Loucy (cell line): ENCODE results near the gene ABLIM1.

ENCODE experiments used
- H2AFZ ChIP-seq: fragments of 200-600 bp; sonication (generic); 2 replicates; pipeline ENCODE4 v1.6.0; 2016; ENCODE audit warnings: antibody characterized with exemption, mild to moderate bottlenecking, low read length, moderate library complexity
- H3F3A ChIP-seq: fragments of 200-600 bp; 2 replicates; pipeline ENCODE4 v1.6.0; 2016; ENCODE audit warnings: antibody characterized with exemption, low read depth, mild to moderate bottlenecking
- H3K27me3 ChIP-seq: fragments of 200-600 bp; sonication (generic); 2 replicates; pipeline ENCODE4 v1.6.1; 2014; ENCODE audit warnings: low read length, mild to moderate bottlenecking; ENCODE audit not compliant: insufficient read depth, poor library complexity, severe bottlenecking
- H3K36me3 ChIP-seq: fragments of 200-600 bp; sonication (generic); 2 replicates; pipeline ENCODE4 v1.6.1; 2016; ENCODE audit warnings: low read length; ENCODE audit not compliant: insufficient read depth
- H3K4me1 ChIP-seq: fragments of 200-600 bp; sonication (generic); 2 replicates; pipeline ENCODE4 v1.5.1; 2014; ENCODE audit warnings: low read length, mild to moderate bottlenecking; ENCODE audit not compliant: insufficient read depth, poor library complexity, severe bottlenecking
- H3K4me2 ChIP-seq: fragments of 200-600 bp; sonication (generic); 2 replicates; pipeline ENCODE4 v1.6.0; 2014; ENCODE audit warnings: antibody characterized with exemption, low read length, low read depth, mild to moderate bottlenecking; ENCODE audit not compliant: poor library complexity, severe bottlenecking
- H3K4me3 ChIP-seq: fragments of 200-600 bp; sonication (generic); 2 replicates; pipeline ENCODE4 v1.5.1; 2014; ENCODE audit warnings: low read length, mild to moderate bottlenecking, mixed read lengths; ENCODE audit not compliant: poor library complexity, severe bottlenecking
- H3K79me2 ChIP-seq: fragments of 200-600 bp; sonication (generic); 2 replicates; pipeline ENCODE4 v1.6.1; 2014; ENCODE audit warnings: low read length; ENCODE audit not compliant: insufficient read depth
- H3K9ac ChIP-seq: fragments of 200-600 bp; sonication (generic); 2 replicates; pipeline ENCODE4 v1.6.0; 2014; ENCODE audit warnings: mild to moderate bottlenecking, low read depth, low read length, moderate library complexity; ENCODE audit not compliant: poor library complexity, severe bottlenecking
- H3K9me2 ChIP-seq: fragments of 200-600 bp; sonication (generic); replicated peaks from 2 replicates; pipeline ENCODE4 v1.6.1; 2016; ENCODE audit warnings: low read depth, low read length, mixed read lengths
- H3K9me3 ChIP-seq: fragments of 200-600 bp; sonication (generic); 2 replicates; pipeline ENCODE4 v1.6.1; 2014; ENCODE audit warnings: mild to moderate bottlenecking, antibody characterized with exemption, low read length, low read depth; ENCODE audit not compliant: insufficient read depth
- H4K20me1 ChIP-seq: fragments of 200-600 bp; sonication (generic); 2 replicates; pipeline ENCODE4 v1.6.0; 2014; ENCODE audit warnings: antibody characterized with exemption, low read length, mild to moderate bottlenecking; ENCODE audit not compliant: insufficient read depth, poor library complexity, severe bottlenecking
- EZH2phosphoT487 ChIP-seq: fragments of 200-600 bp; IDR thresholded peaks from 2 replicates; pipeline ENCODE4 v1.6.1; 2018; ENCODE audit warnings: antibody characterized with exemption, mild to moderate bottlenecking, moderate library complexity, borderline replicate concordance
- TF ChIP-seq, protein P1 (sequence below): fragments of 200-600 bp; sonication (generic); conservative IDR thresholded peaks from 2 replicates; pipeline ENCODE4 v1.5.1; 2014; ENCODE audit warnings: mild to moderate bottlenecking, antibody characterized with exemption, low read length

Gene ABLIM1

DNA sequence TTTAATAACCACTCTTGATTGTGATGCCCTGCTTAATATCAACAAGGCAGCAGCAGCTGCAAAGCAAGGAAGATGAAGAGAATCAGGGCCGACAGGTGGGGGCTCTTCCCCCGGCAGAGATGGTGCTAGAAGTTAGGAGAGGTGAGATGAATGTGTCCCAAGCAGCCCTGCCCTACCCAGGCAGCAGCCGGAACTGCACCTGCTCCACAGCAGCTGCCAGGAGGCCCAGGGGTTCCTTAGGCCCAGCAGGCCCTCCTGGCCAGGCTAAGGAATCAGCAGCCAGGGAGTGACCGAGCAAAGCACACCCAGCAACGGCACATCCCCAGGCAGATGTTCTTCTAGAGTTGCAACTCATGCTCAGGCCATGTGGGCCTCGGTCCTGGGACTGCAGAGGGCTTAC is 271.6 kb downstream of the ABLIM1 start:
- no peaks in the 10 kb centered on the region for H3K9me2 ChIP-seq
- no peak overlapping the region for H3K4me3 ChIP-seq
- H4K20me1 ChIP-seq = no peaks in the 10 kb centered on the region
- H3K27me3 ChIP-seq = no peaks in the 10 kb centered on the region
- no peaks in the 10 kb centered on the region for H3K79me2 ChIP-seq
- no peaks in the 10 kb centered on the region for H3K9me3 ChIP-seq
- no peak overlapping the region for H2AFZ ChIP-seq
- H3K4me2 ChIP-seq = no peak overlapping the region
- H3K36me3 ChIP-seq = no peaks in the 10 kb centered on the region
- TF ChIP-seq EZH2phosphoT487 = no peak
- TF ChIP-seq, protein P1, sequence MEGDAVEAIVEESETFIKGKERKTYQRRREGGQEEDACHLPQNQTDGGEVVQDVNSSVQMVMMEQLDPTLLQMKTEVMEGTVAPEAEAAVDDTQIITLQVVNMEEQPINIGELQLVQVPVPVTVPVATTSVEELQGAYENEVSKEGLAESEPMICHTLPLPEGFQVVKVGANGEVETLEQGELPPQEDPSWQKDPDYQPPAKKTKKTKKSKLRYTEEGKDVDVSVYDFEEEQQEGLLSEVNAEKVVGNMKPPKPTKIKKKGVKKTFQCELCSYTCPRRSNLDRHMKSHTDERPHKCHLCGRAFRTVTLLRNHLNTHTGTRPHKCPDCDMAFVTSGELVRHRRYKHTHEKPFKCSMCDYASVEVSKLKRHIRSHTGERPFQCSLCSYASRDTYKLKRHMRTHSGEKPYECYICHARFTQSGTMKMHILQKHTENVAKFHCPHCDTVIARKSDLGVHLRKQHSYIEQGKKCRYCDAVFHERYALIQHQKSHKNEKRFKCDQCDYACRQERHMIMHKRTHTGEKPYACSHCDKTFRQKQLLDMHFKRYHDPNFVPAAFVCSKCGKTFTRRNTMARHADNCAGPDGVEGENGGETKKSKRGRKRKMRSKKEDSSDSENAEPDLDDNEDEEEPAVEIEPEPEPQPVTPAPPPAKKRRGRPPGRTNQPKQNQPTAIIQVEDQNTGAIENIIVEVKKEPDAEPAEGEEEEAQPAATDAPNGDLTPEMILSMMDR = no peak; the same call in 1 of the 2 replicates
- no peak overlapping the region for H3K9ac ChIP-seq
- no peaks in the 10 kb centered on the region for H3K4me1 ChIP-seq
- H3F3A ChIP-seq = no peaks in the 10 kb centered on the region

DNA sequence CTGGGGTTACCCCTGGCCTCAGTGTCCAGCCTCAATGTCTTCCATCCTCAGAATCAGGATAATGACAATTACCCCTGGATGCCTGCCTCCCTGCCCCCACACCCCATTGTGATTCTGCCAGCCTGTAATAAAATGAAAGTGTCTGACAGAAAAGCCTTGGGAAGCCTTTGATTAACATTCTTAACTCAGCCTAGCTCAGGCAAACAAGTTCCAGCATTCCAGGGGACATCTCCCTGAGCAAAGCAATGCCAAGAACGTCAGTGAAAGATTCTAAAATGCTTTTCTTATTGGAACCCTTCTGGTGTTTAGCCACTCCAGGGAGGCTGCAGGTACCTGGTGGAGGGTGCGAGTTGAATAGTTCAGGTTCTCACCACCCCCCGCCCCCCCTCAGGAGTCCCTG is 272.5 kb downstream of the ABLIM1 start:
- no peak overlapping the region for H3K4me3 ChIP-seq
- H3K9me2 ChIP-seq = no peaks in the 10 kb centered on the region
- H4K20me1 ChIP-seq = no peaks in the 10 kb centered on the region
- no peaks in the 10 kb centered on the region for H3K79me2 ChIP-seq
- no peaks in the 10 kb centered on the region for H3K4me1 ChIP-seq
- no peak overlapping the region for H2AFZ ChIP-seq
- H3K4me2 ChIP-seq = no peak overlapping the region
- no peaks in the 10 kb centered on the region for H3K27me3 ChIP-seq
- no peaks in the 10 kb centered on the region for H3K36me3 ChIP-seq
- no peaks in the 10 kb centered on the region for H3K9me3 ChIP-seq
- no peak overlapping the region for H3K9ac ChIP-seq
- TF ChIP-seq, protein P1 = no peak
- no peak for TF ChIP-seq EZH2phosphoT487
- no peaks in the 10 kb centered on the region for H3F3A ChIP-seq

- no peaks in the 10 kb centered on the region for H3K9me3 ChIP-seq
- no peaks in the 10 kb centered on the region for H3K4me1 ChIP-seq
- H3F3A ChIP-seq = no peaks in the 10 kb centered on the region
- no peaks in the 10 kb centered on the region for H3K79me2 ChIP-seq
- H3K36me3 ChIP-seq = no peaks in the 10 kb centered on the region
- no peak overlapping the region for H3K9ac ChIP-seq
- H3K27me3 ChIP-seq = no peaks in the 10 kb centered on the region
- H4K20me1 ChIP-seq = no peaks in the 10 kb centered on the region
- no peak for TF ChIP-seq EZH2phosphoT487
- TF ChIP-seq, protein P1 = no peak
- no peaks in the 10 kb centered on the region for H3K9me2 ChIP-seq
- H2AFZ ChIP-seq = no peak overlapping the region
- H3K4me3 ChIP-seq = no peak overlapping the region
- H3K4me2 ChIP-seq = no peak overlapping the region
Observed at GRCh38 chr10:114384601-114385000, 273.5 kb downstream of the ABLIM1 start.
